ENCODE results near the gene INTS11. TPM values are rescaled to one million over a fixed set of nuclear protein-coding genes. Genes with fewer than 3 reads are reported as not detected.

INTS11 gene
- polyA plus RNA-seq, 3 donors, result 85.7 to 89.1 (median 87.4) TPM

DNA sequence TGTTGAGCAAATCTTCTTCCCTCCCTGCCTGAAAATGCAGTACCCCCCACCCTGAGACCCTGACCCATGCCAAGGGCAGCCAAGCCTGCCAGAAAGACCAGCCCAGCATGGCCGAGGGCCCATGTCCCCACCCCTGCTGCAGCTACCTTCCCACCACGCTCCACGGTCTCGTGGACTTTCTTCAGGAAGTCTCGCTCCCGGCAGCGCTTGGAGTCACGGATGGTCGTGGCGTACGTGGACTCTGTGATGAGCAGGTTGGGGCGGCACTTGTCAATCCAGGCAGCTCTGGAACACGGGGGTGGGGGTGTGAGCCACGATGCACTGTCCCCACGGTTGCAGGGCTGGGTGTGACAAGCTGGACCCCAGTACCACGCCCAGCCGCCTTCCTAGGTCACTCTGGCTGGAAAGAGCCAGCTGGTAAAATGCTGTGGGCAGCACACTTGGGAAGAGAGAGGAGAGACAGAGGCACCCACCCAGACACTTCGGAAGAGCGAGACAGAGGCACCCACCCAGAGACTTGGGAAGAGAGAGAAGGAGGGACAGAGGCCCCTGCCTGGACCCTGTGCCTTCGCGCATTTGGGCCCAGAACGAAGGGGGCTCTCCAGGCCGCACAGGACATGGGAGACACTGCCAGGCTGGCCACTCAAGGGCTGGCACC, 9.7 kb downstream of the INTS11 start:
- DNase-seq (ENCODE audit: low read depth in 3 of 3, low spot score in 2 of 3), result no peak

DNA sequence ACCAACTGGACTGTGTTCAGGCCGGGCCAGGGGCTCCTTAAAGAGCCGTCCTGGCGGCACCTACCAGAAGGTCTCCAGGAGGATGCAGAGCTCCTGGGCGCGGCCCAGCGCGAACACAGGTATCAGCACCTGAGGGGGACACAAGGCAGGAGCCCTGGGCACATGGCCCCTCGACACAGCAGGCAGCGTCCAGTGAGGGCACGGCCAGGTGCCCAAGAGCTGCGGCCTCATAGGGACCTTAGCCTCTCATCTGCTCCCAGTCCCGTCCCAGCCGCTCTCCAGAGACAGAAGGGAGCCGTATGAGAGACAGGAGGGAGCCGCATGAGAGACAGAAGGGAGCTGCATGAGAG, 10.2 kb downstream of the INTS11 start:
- no peak for DNase-seq (ENCODE audit: low read depth in 3 of 3, low spot score in 2 of 3)

DNA sequence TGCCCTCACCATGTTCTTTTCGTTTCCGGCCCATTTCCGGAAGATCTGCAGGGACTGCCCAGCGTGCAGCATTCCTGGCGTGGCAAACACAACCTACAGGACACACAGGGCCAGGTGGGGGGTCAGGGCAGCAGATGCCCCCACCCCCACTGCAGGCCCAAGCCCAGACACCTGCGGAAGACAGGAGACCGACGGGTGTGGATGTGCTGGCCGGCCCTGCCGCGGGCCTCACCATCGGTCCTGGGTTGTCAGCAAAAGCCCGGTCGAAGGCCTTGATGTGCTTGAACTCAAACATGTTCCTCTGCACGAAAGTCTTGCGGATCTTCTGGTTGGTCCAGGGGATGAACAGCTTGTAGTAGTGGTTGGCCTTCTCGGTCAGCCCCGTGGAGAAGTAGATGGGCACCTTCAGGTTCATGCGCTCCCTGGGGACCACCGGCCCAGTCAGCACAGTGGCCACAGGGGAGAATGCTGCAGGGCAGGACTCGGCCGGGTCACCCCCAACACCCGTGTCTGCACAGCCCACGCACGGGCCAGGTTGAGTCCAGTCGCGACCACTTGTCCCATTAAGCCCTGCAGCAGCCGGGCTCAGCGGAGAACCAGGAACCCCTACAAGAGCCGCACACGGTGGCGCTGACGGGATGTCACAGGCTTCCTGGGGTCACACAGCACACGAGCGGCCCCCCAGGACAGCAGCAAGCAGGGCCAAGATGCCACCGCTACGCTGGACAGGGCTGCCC, 10.8 kb downstream of the INTS11 start:
- no peak for DNase-seq (ENCODE audit: low read depth in 3 of 3, low spot score in 2 of 3)

DNA sequence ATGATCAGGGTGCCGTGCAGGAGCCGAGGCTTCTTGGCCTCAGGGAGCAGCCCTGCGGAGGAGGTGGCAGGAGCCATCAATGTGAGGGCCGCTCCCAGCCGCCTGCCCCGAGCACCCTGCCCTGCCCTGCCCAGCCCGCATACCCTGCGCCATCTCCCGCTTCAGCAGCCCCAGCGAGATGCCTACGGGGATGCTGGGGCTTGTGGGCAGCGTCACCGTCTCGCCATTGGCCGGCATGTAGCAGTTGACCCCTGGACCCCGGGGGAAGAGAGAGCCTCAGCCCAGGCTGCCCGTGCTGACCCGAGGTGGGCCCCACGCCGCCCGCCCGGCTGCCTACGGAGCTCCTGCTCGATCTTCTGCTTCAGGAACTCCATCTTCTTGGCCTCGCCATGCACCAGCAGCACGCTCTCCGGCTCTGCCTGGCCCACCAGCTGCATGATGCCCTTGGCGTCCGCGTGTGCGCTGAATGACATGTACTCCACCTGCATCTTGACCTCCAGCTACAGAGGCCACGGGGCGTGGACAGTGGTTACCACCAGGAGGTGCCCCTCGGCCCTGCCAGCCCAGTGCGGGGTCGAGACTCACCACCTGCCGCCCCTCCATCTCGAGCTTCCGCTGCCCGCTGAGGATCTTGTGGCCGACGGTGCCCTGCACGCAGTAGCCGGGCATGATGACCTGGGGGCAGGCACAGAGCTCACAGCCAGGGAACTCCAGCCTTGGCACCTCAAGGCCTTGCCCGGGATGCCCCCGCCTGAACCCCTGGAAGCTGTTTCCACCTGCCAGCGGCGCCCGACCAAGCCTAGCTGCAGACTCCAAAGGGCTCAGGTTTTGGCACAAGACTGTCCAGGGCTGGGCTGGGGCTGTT, 11.8 kb downstream of the INTS11 start:
- no peak for DNase-seq (ENCODE audit: low read depth in 3 of 3, low spot score in 2 of 3)

DNA sequence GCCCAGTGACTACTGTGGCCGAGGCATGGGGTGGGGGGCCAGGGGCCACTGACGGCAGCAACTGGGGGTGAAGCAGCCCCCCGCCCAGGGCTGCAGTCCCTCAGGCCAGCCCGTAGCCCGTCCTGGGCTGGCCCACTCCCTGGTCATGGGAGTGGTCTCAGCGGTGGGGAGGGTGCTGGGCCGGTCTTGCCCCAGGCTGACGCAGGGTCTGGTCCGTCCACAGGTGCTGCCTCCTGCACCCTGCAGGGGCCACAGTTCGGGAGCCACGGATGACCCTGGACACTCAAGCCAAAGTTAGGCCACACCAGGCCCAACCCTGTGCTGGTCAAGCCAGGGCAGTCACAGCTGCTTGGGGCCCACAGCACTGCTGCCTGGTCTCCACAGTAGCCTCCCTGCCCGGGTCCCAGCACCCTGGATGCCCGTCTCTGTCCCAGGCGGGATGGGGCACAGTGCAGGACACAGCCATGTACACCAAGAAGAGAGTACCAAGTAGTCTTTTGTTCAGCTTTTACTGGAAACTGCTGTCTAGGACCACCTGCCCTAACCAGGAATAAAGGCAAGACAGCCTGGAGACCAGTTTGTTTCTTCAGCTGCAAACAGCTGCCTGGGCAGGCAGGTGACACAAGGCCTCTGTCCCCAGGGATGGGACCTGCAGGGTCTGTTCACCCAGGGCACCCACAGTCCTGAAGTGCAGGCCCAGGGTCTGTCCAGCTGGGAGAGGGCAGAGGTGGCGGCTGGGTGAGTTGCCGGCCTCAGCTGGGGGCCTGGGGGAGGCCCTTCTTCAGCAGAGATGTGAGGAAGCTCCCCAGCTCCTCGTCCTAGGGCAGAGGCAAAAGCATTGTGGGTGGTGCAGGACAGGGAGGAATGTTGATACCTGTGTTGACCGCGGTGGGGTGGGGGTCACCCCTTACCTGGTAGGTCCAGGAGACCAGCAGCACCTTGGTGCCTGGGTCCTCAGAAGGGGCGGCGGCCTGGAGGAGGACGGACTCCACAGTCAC, 13.1 kb downstream of the INTS11 start:
- no peak for DNase-seq (ENCODE audit: low read depth in 3 of 3, low spot score in 2 of 3)

DNA sequence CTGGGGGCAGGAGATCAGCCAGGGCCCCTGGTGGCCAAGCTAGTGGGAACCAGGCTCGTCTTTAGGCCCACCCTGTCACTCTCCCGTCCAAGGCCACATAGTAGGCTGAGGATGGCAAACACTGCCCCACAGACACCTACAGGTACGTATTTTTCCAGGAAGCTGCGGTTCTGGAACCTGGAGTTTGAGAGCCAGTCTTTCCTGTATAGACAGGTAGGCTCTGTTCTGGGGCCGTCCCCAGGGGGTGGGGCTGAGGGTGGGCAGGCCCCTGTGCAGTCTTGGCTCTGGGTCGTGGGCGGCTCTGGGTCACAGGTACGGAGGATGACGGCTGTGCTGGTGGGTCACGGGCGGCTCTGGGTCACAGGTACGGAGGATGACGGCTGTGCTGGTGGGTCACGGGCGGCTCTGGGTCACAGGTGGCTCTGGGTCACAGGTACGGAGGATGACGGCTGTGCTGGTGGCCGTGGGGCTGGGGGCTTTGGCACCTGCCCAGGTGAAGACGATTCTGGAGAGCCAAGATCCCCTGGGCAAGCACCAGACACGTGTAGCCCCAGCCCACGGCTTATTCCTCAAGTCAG, 13.9 kb downstream of the INTS11 start:
- no peak for DNase-seq (ENCODE audit: low read depth in 3 of 3, low spot score in 2 of 3)

DNA sequence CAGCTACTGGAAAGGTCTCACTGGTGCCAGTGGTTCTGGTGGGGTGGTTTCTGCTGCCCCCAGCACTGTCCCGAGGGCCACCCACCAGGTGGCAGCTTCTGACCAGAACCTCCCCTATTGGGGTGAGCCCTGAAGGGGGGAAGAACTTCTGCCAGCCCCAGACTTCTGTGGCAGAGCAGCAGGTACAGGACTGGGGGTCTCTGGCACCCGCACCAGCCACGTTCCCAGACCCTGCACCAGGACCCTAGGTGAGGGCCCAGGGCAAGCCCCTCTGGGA, 14.4 kb downstream of the INTS11 start:
- no peak for DNase-seq (ENCODE audit: low read depth in 3 of 3, low spot score in 2 of 3)

DNA sequence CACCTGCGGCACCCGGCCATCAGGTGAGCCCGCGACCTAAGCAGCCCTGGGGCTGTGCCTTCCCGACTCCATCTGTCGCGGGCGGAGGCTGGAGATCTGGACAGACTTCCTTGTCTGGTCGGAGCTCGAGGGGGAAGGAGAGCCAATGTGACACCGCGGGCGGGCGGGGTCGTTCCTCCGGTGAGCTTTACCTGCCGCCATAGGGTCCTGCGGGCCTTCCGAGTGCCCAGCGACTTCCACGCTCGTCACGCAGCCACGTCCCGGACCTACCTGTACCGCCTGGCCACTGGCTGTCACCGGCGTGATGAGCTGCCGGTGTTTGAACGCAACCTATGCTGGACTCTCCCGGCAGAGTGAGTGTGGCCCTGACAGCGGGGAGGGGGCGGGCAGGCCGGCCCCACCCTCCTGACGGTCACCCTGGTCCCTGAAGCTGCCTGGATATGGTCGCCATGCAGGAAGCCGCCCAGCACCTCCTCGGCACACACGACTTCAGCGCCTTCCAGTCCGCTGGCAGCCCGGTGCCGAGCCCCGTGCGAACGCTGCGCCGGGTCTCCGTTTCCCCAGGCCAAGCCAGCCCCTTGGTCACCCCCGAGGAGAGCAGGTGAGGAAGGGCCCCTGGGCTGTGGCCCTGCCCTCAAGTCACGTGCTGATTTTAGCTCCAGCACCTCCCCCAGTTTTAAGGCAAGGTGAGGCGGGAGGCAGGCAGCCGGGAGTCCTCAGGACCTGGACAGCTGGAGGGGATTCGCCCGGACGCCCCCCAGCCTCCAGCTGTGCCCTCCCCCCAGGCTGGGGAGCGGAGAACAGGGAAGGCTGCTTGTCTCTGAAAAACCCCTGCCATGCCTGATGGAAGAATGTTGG, 15.0 kb downstream of the INTS11 start:
- DNase-seq (ENCODE audit: low read depth in 3 of 3, low spot score in 2 of 3), result no peak

DNA sequence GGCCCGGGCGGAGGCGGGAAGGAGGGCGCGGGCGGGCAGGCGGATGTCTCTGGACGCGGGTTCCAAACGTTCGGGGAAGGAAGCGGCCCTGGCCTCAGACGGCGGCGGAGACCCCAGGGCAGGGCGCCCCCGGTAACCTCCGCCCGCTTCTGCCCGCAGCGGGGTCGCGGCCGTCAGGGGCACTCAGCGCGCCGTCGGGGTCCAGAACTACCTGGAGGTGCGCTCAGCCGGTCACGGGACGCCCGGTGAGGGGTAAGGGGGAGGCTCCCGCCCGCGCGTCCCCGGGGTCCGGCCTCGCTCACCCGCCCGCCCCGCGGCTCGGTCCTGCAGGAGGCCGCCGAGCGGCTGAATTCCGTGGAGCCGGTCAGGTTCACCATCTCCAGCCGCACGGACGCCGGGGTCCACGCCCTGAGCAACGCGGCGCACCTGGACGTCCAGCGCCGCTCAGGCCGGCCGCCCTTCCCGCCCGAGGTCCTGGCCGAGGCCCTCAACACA, 15.7 kb downstream of the INTS11 start:
- DNase-seq (ENCODE audit: low read depth in 3 of 3, low spot score in 2 of 3), result no peak

DNA sequence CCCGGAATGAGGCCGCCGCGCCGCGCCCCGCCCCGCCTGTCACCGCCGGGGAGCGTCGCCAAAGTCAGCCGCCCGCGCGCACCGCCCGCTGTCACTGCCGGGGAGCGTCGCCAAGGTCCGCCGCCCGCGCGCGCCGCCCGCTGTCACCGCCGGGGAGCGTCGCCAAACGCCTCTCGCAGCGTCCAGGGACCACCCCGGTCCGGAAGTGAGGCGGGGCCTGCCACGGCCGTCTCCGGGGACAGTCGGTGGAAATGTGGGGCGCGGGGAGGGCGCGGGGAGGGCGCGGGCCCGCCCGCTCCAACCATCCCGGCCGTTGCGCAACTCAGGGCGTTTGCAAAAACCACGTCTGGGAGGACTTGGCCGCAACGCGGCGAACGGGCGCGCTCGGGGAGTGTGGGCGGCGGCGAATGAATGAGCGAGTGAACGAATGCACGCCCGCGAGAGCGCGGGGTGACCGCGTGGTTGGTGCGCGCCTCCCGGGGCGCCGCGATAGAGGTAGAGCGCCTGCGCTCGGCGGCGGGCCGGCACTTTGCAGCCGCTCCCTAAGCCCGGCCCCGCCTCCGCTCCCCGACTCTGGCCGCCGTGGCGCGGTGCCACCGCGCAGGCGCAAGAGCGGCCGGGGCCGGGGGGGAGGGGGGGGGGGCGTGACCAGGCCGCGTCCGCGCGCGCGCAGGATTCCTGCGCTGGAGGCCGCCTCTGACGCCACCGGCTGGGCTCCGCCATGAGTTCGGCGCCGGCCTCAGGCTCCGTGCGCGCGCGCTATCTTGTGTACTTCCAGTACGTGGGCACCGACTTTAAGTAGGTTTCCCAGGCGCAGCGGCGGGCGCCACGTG, 16.3 kb downstream of the INTS11 start, which contains the start of the genes ACAP3 and PUSL1:
Gene ACAP3 (minus strand): TSS at position 8 of the 833 bp plus-strand sequence. CDS start 115 bp downstream, outside the sequence.
Gene PUSL1 (plus strand): TSS at position 675 of the 833 bp plus-strand sequence. CDS start 47 bp downstream, at position 722.
- peak; percentile 72 to 81 (median 80) for DNase-seq (ENCODE audit: low read depth in 3 of 3, low spot score in 2 of 3)

DNA sequence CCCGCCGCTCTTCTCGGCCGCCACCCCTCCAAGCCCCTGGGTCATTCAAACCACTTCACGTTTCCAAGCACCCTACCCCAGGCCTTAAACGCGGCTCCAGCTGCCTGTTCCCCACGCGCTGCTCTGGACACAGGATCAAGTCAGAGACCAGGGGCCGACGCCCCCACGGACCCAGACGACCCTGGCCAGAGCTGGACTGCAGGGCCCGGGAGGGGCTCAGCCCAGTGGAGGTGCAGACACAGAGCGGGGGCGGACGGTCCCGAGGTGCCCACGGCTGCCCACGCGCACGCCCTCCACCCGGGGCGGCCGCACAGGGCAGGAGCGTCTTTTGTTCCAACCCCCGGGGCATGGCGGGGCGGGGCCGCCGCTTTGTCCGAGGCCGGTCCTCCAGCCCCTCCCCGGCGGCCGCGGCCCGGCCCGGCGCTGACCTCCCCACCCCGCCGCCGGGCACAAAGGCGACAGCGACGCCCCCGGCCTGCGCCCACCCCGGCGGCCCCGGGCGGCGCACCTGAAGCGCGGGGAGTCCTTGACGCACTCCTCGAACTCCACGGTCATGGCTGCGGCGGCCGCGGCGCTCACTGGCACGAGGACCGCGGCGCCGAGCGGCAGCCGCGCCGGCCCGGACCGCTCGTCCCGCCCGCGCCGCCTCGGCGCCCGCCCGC, 17.1 kb downstream of the INTS11 start:
- no peak for DNase-seq (ENCODE audit: low read depth in 3 of 3, low spot score in 2 of 3)

DNA sequence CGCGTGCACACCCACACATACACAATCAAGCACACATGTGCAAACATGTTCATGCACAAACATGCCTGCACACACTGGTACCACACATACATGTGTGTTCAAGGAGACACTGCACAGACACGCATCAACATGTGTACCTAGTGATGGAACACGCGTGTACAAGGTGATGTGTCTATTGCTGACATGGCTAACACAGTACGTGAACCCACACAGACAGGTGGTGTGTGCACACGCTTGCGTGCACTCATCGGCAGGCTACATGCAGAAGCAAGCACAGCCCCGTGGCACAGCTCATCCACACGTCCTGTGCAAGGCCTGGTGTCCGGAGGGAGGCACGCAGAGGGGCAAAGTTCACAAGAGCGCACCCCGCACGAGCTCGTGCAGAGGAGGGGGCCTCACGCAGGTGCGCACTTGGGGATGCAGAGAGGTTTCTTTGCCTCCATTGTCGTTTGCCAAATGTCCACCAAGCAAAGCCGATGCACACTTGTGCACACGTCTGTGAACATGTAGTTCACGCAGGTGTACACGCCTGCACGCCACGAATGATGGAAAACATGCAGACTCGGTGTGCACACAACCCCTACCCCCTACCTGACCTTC, 17.7 kb downstream of the INTS11 start:
- DNase-seq (ENCODE audit: low read depth in 3 of 3, low spot score in 2 of 3), result no peak

DNA sequence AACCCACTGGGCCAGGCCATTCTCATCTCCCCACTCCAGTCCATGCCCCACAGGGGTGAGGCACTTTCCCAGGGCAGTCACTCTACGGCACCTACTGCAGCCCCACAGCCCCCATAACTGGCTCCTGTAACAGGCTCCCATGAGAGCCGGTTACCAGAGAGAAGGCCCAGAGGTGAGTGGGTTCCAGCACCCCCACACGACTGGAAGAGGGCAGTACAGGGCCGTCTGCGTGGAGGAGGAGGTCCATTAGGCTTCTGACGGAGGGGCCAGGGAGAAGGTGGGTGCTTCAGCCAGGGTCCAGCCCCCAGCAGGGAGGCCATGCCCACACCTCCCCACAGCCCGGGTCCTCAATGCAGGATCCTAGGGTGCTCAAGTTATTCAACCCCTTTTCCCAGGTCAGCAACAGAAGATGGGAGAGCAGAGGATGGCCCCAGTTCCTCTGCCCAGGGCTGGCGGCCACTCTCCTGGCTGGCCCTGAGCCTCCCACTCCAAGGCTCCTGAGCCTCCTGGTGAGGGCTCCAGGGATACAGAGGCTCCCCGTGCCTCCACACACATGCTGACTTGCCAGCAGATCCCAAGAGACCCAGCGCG, 18.3 kb downstream of the INTS11 start:
- DNase-seq (ENCODE audit: low read depth in 3 of 3, low spot score in 2 of 3), result no peak

DNA sequence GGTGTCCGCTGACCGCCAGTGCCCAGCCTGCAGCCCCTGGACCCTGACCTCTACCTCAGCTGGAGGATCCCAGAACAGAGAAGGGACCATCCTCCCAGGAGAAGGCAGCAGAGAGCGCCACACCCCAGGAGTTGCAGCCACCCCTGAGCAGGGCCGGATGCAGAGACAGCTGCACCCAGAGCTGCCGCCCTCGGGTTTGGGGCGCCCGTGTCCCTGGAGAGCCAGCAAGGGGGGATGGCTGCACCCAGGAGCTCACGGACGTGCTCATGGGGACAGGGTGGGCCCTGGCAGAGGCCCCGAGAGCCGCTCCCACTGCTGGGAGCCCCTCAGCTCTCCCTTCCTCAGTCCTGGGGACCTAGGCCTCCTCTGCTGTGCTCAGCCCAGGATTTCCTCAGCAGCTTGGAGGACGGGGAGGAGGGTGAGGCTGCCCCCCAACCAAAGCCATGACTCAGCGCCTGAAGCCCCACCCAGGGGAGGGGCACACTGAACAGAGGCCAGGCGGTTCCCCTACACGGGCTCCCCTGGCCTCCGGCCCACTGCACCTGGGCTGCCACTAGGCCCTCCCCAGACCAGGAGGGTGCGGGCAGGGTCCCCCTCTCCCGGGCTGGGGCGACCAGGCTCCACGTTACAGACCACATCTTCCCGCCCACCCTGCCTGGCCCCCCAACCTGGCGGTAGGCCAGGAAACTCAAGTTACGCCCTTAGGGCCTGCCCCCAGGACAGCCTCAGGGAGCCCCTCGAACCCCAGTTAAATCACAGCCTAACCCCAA, 19.0 kb downstream of the INTS11 start:
- DNase-seq (ENCODE audit: low read depth in 3 of 3, low spot score in 2 of 3), result no peak

DNA sequence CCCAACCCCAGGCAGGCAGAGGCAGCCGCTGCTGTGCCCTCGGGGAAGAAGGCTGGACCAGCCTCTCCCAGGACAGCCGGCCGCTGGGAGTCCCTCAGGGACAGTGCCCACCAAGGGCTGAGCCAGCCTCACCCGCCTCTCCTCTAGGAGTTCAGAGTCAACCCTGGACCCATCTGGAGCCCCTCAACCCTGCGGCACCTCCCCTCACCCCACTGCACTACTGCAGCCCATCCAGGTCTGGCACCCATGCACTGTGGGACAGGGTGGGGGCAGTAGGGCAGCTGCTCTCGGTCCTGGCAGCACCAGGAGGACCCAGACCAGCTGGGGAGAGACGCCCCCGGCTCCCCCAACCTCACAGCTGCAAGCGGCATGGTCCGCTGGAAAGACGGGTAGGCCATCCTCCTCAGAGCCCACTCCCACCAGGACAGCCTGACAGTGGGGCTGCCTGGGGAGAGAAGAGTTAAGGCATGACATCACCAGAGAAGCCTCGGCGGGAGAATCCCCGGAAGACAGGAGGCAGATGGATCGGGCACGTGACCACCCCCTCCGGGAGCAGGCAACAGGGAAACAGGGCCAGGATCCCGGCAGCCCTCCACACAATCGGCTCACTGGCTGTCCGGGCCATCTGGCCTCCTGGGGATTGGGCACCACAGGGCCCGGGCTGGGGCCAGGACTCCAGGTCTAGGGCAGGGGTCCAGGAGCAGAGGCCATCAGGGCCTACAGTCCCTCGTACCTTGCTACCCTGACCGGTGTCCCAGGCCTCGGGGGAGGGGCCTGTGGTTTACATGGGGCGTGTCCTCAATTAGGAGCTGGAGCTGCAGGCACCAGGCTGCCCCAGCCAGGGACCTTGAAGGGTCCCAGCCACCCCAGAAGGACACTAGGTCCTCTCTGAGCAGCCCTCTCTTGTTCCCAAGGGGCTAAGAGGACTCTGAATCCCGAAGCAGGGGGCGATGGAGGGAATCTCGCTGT, 19.8 kb downstream of the INTS11 start:
- peak in 2 of 3 donors; percentile 39 to 52 for DNase-seq (ENCODE audit: low read depth in 3 of 3, low spot score in 2 of 3)

Measured in right renal cortex interstitium (tissue), 3 donors.